Peyer's patch (tissue), 4 donors: ENCODE data around the gene SLAMF8.

ENCODE experiments used
- POLR2A ChIP-seq, 2 donors: fragments of 450-650 bp; IDR thresholded peaks; one replicate each; pipeline ENCODE4 v1.5.1; 2017; ENCODE audit warnings: antibody characterized with exemption in 2 of 2, mild to moderate bottlenecking in 2 of 2, moderate library complexity in 2 of 2
- TF ChIP-seq, protein P1 (sequence below), 6 experiments: fragments of 450-650 bp in 4 of 6; fragments of 200-600 bp in 2 of 6; sonication (generic) in 1 of 6; IDR thresholded peaks; one replicate each; pipeline ENCODE4 v1.5.1; 2017 to 2019; ENCODE audit warnings: antibody characterized with exemption in 6 of 6, mild to moderate bottlenecking in 3 of 6, moderate library complexity in 1 of 6

DNA sequence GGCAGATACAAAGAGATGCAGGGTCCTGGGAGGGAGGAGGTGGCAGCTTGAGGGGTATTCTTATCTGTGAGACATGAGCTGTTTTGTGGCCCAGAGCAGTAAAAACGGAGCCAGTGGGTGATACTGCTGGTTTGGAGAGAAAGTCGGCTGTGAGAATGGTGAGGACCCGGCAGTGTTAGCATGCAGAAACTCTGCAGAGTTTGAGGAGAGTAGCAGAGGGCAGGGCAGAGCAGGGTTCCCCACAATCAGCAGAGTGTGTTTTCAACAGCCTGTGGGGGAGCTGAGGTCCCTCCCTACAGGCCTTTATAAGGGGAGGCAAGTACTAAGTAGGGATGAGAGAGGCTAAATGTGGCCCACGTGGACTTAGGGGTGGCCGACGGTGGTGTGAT lies 423 bp downstream of the SLAMF8 start:
- TF ChIP-seq, protein P1, sequence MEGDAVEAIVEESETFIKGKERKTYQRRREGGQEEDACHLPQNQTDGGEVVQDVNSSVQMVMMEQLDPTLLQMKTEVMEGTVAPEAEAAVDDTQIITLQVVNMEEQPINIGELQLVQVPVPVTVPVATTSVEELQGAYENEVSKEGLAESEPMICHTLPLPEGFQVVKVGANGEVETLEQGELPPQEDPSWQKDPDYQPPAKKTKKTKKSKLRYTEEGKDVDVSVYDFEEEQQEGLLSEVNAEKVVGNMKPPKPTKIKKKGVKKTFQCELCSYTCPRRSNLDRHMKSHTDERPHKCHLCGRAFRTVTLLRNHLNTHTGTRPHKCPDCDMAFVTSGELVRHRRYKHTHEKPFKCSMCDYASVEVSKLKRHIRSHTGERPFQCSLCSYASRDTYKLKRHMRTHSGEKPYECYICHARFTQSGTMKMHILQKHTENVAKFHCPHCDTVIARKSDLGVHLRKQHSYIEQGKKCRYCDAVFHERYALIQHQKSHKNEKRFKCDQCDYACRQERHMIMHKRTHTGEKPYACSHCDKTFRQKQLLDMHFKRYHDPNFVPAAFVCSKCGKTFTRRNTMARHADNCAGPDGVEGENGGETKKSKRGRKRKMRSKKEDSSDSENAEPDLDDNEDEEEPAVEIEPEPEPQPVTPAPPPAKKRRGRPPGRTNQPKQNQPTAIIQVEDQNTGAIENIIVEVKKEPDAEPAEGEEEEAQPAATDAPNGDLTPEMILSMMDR (IDR thresholded peaks at IDR 0.05), result no peak
- TF ChIP-seq POLR2A (IDR thresholded peaks at IDR 0.05), result no peak
